CD4-positive, alpha-beta memory T cell (primary cell): ENCODE results near the gene CCDC69. TPM values are rescaled to one million over a fixed set of nuclear protein-coding genes. Genes with fewer than 3 reads are reported as not detected.
"Not testable (repeated sequence)": the region's sequence is repeated elsewhere in the genome, so short reads cannot be mapped to it uniquely, and the experiment has no call there.

Experiments used
- CTCF ChIA-PET: fragments of 350-600 bp; sonication (Branson Sonifier 250); formaldehyde crosslinking; loops from one replicate; lab custom pipeline; 2021; ENCODE audit warnings: inconsistent platforms; ENCODE audit not compliant: partially characterized antibody; lab: Charles Lee
- POLR2A ChIA-PET: fragments of 350-600 bp; sonication (Branson Sonifier 250); formaldehyde crosslinking; loops from one replicate; lab custom pipeline; 2021; ENCODE audit not compliant: partially characterized antibody; lab: Charles Lee
- DNase-seq, 5 donors: peaks; one replicate each; pipeline versions ENCODE4 v3.0.0 to v3.0.0-alpha.2; 2020 to 2022; ENCODE audit warnings: mixed read lengths in 1 of 5
- H3K27ac ChIP-seq: one replicate; pipeline ENCODE4 v1.7.0; 2013; ENCODE audit warnings: low read depth, low read length
- H3K27me3 ChIP-seq: 2 replicates; pipeline ENCODE4 v1.7.0; 2013; ENCODE audit warnings: mild to moderate bottlenecking, low read length, moderate library complexity; ENCODE audit not compliant: insufficient read depth
- H3K36me3 ChIP-seq: 2 replicates; pipeline ENCODE4 v1.7.0; 2013; ENCODE audit warnings: mild to moderate bottlenecking, low read length, moderate library complexity; ENCODE audit not compliant: insufficient read depth
- H3K4me1 ChIP-seq: 2 replicates; pipeline ENCODE4 v1.7.0; 2013; ENCODE audit warnings: mild to moderate bottlenecking, low read length, moderate library complexity; ENCODE audit not compliant: insufficient read depth
- H3K4me3 ChIP-seq, 2 donors: one replicate each; pipeline ENCODE4 v1.7.0; 2013; ENCODE audit warnings: low read length in 2 of 2, mild to moderate bottlenecking in 1 of 2
- H3K9me3 ChIP-seq, 2 donors: one replicate each; pipeline ENCODE4 v1.7.0; 2013; ENCODE audit warnings: low read length in 2 of 2, control low read depth in 1 of 2; ENCODE audit not compliant: control insufficient read depth in 1 of 2
- H3K27ac Mint-ChIP-seq, 7 donors: one replicate each; pipeline ENCODE4 v1.8.0; 2020 to 2021; ENCODE audit warnings: mixed read lengths in 7 of 7, mild to moderate bottlenecking in 6 of 7, inconsistent platforms in 3 of 7, moderate library complexity in 3 of 7
- H3K27me3 Mint-ChIP-seq, 2 donors: one replicate each; pipeline ENCODE4 v1.8.0; 2020 to 2021; ENCODE audit warnings: mixed read lengths in 2 of 2
- H3K36me3 Mint-ChIP-seq, 2 donors: one replicate each; pipeline ENCODE4 v1.8.0; 2020 to 2021; ENCODE audit warnings: mixed read lengths in 2 of 2, inconsistent platforms in 1 of 2, mild to moderate bottlenecking in 1 of 2
- H3K4me1 Mint-ChIP-seq, 4 donors: one replicate each; pipeline ENCODE4 v1.8.0; 2020 to 2021; ENCODE audit warnings: mixed read lengths in 4 of 4, mild to moderate bottlenecking in 1 of 4
- H3K4me3 Mint-ChIP-seq, 8 donors: one replicate each; pipeline ENCODE4 v1.8.0; 2020 to 2021; ENCODE audit warnings: mixed read lengths in 8 of 8, mild to moderate bottlenecking in 7 of 8, moderate library complexity in 6 of 8, inconsistent platforms in 3 of 8
- H3K9me3 Mint-ChIP-seq, 8 donors: one replicate each; pipeline ENCODE4 v1.8.0; 2020 to 2021; ENCODE audit warnings: mixed read lengths in 8 of 8, mild to moderate bottlenecking in 5 of 8, inconsistent platforms in 3 of 8, moderate library complexity in 1 of 8
- intact Hi-C: fragments of 100-400 bp; cut with micrococcal nuclease; formaldehyde crosslinking; loops from one replicate; pipeline ENCODE4 v1.15.1; 2023
- polyA plus RNA-seq, 2 donors: library from polyadenylated mRNA; unstranded; fragments of 300-500 nt; fragmentation: Illumina TruSeq; gene quantifications; one replicate each; pipeline ENCODE4 v1.2.3, GENCODE V29; 2021
- total RNA-seq, 2 experiments: library from RNA; stranded (reverse); gene quantifications; one replicate each; pipeline ENCODE4 v1.2.3, GENCODE V29; 2021

CCDC69 gene
- total and polyA plus RNA-seq, 4 experiments from 2014 or later: 38.9 to 93.9 (median 88.2) TPM

GRCh38 chr5:151245680-151246219 is 21.9 kb upstream of the CCDC69 start:
- Histone ChIP-seq H3K27me3 (no peaks in the 10 kb centered on the region), H3K4me1 (peaks cover 21% of the 10 kb centered on the region), H3K36me3 (no peaks in the 10 kb centered on the region), H3K4me3 (no peak overlapping the region), H3K9me3 (no peaks in the 10 kb centered on the region), H3K27ac (no peak overlapping the region)
- no peak overlapping the region for H3K27ac Mint-ChIP-seq
- DNase-seq: no peak
- no peaks in the 10 kb centered on the region for H3K27me3 Mint-ChIP-seq
- CTCF ChIA-PET: no interaction called here
- H3K9me3 Mint-ChIP-seq: peaks cover 0 to 2% (median 0%) of the 10 kb centered on the region in 8 donors
- no peaks in the 10 kb centered on the region for H3K36me3 Mint-ChIP-seq
- POLR2A ChIA-PET: no interaction called here
- no peak overlapping the region for H3K4me3 Mint-ChIP-seq
- intact Hi-C loops: no loop called here
- peaks cover 13 to 27% (median 18%) of the 10 kb centered on the region in 4 donors for H3K4me1 Mint-ChIP-seq

GRCh38 chr5:151244206-151244605 is 20.3 kb upstream of the CCDC69 start:
- H3K9me3 ChIP-seq: no peaks in the 10 kb centered on the region
- no peak overlapping the region for H3K4me3 ChIP-seq
- Mint-ChIP-seq H3K27ac (peak overlapping the region in 2 of 7 donors; percentile 41 to 70), H3K4me1 (peaks cover 12 to 19% (median 15%) of the 10 kb centered on the region in 4 donors), H3K36me3 (no peaks in the 10 kb centered on the region), H3K4me3 (peak overlapping the region in 1 of 8 donors; percentile 10), H3K9me3 (no peaks in the 10 kb centered on the region), H3K27me3 (no peaks in the 10 kb centered on the region)
- H3K4me1 ChIP-seq: peaks cover 18% of the 10 kb centered on the region
- intact Hi-C loops: no loop called here
- CTCF ChIA-PET: no interaction called here
- POLR2A ChIA-PET: no interaction called here
- H3K27me3 ChIP-seq: no peaks in the 10 kb centered on the region
- H3K27ac ChIP-seq: no peak overlapping the region
- no peaks in the 10 kb centered on the region for H3K36me3 ChIP-seq
- no peak for DNase-seq

- peak overlapping the region in 1 of 8 donors; percentile 12 for H3K4me3 Mint-ChIP-seq
- intact Hi-C loops: no loop called here
- H3K9me3 ChIP-seq: no peaks in the 10 kb centered on the region
- no peak overlapping the region for H3K4me3 ChIP-seq
- H3K27ac ChIP-seq: no peak overlapping the region
- H3K9me3 Mint-ChIP-seq: no peaks in the 10 kb centered on the region
- no peaks in the 10 kb centered on the region for H3K27me3 ChIP-seq
- no peaks in the 10 kb centered on the region for H3K36me3 ChIP-seq
- no peaks in the 10 kb centered on the region for H3K36me3 Mint-ChIP-seq
- DNase-seq: no peak
- H3K27me3 Mint-ChIP-seq: no peaks in the 10 kb centered on the region
- CTCF ChIA-PET: interaction anchor here (1.4 to 7.6 kb wide), 3 partner anchors 9 to 116 kb away, joined by 4 to 159 read pairs (median 103); no protein-coding TSS in a partner anchor
- H3K4me1 ChIP-seq: peaks cover 21% of the 10 kb centered on the region
- H3K4me1 Mint-ChIP-seq: peaks cover 12 to 19% (median 17%) of the 10 kb centered on the region in 4 donors
- H3K27ac Mint-ChIP-seq: peak overlapping the region in 1 of 7 donors; percentile 74
- POLR2A ChIA-PET: interaction anchor here (1.8 kb wide), 1 partner anchor 20 kb away, joined by 8 read pairs; the partner anchor contains the start of gene CCDC69
Measured at GRCh38 chr5:151243564-151243963, 19.7 kb upstream of the CCDC69 start.

GRCh38 chr5:151243127-151243526 is 19.2 kb upstream of the CCDC69 start:
- Mint-ChIP-seq H3K4me3 (no peak overlapping the region), H3K4me1 (peaks cover 12 to 19% (median 17%) of the 10 kb centered on the region in 4 donors), H3K9me3 (no peaks in the 10 kb centered on the region), H3K27me3 (no peaks in the 10 kb centered on the region), H3K27ac (peak overlapping the region in 1 of 7 donors; percentile 42), H3K36me3 (no peaks in the 10 kb centered on the region)
- ChIA-PET POLR2A (interaction anchor here (1.8 to 4.3 kb wide), 2 partner anchors 9 to 19 kb away, joined by 8 to 16 read pairs; partner anchors contain the start of genes CCDC69 and GM2A), CTCF (interaction anchor here (0.8 to 7.6 kb wide), 5 partner anchors 9 to 128 kb away, joined by 4 to 159 read pairs (median 103); partner anchors contain the start of gene CCDC69)
- Histone ChIP-seq H3K27ac (no peak overlapping the region), H3K4me3 (no peak overlapping the region), H3K4me1 (peaks cover 21% of the 10 kb centered on the region), H3K27me3 (no peaks in the 10 kb centered on the region), H3K9me3 (no peaks in the 10 kb centered on the region), H3K36me3 (no peaks in the 10 kb centered on the region)
- no peak for DNase-seq
- intact Hi-C loops: no loop called here

- ChIA-PET POLR2A (interaction anchor here (0.7 to 4.3 kb wide), 4 partner anchors 11 to 530 kb away, joined by 3 to 16 read pairs (median 5); partner anchors contain the start of genes CCDC69 and GM2A), CTCF (interaction anchor here (1.2 to 7.6 kb wide), 8 partner anchors 11 to 125 kb away, joined by 3 to 159 read pairs (median 24); partner anchors contain the start of gene CCDC69)
- intact Hi-C loops: no loop called here
- Histone ChIP-seq H3K27me3 (no peaks in the 10 kb centered on the region), H3K9me3 (no peaks in the 10 kb centered on the region), H3K27ac (no peak overlapping the region), H3K4me3 (no peak overlapping the region), H3K4me1 (peaks cover 21% of the 10 kb centered on the region), H3K36me3 (no peaks in the 10 kb centered on the region)
- DNase-seq: no peak
- no peaks in the 10 kb centered on the region for H3K27me3 Mint-ChIP-seq
- H3K9me3 Mint-ChIP-seq: no peaks in the 10 kb centered on the region
- H3K27ac Mint-ChIP-seq: peak overlapping the region in 1 of 7 donors; percentile 12
- no peaks in the 10 kb centered on the region for H3K36me3 Mint-ChIP-seq
- H3K4me3 Mint-ChIP-seq: no peak overlapping the region
- peaks cover 12 to 19% (median 17%) of the 10 kb centered on the region in 4 donors for H3K4me1 Mint-ChIP-seq
Measured at GRCh38 chr5:151240924-151241635, 17.2 kb upstream of the CCDC69 start.

GRCh38 chr5:151240268-151240835 is 16.5 kb upstream of the CCDC69 start:
- peaks cover 21% of the 10 kb centered on the region for H3K4me1 ChIP-seq
- H3K27ac Mint-ChIP-seq, H3K27me3 ChIP-seq, H3K4me3 Mint-ChIP-seq, H3K27me3 Mint-ChIP-seq, H3K36me3 Mint-ChIP-seq, H3K9me3 ChIP-seq, H3K27ac ChIP-seq, H3K9me3 Mint-ChIP-seq, H3K4me3 ChIP-seq, intact Hi-C loops, DNase-seq, H3K36me3 ChIP-seq: not testable (repeated sequence)
- ChIA-PET POLR2A (interaction anchor here (1.1 to 4.3 kb wide), 3 partner anchors 12 to 531 kb away, joined by 3 to 16 read pairs (median 7); partner anchors contain the start of genes CCDC69 and GM2A), CTCF (interaction anchor here (1.1 to 7.6 kb wide), 7 partner anchors 10 to 124 kb away, joined by 4 to 159 read pairs (median 49); partner anchors contain the start of genes CCDC69 and GM2A)
- peaks cover 12 to 21% (median 15%) of the 10 kb centered on the region in 4 donors for H3K4me1 Mint-ChIP-seq
